Measurements from ENCODE around the gene TRANK1. TPM values are rescaled to one million over a fixed set of nuclear protein-coding genes. Genes with fewer than 3 reads are reported as not detected.
A peak's percentile ranks its signal among the peaks of the same experiment; 100 is the strongest.

The TRANK1 gene
- total RNA-seq: 10 to 100 TPM in 7 of 9 donors, 1 to 10 TPM in 2; 5.0 to 28.0 (median 17.8) TPM
- polyA plus RNA-seq: 1 to 10 TPM; 5.3 to 8.6 (median 6.6) TPM
- long read RNA-seq, donor 1: 0 reads
- long read RNA-seq, donor 2: 0 reads
- long read RNA-seq, donor 3: 0 reads
- long read RNA-seq, donor 4, partial matches to known transcripts: 1 of 1 reads
- long read RNA-seq, donor 4, other reads (novel, unspliced or antisense): 0 of 1 reads
- long read RNA-seq, donor 5, partial matches to known transcripts: 1 of 2 reads
- long read RNA-seq, donor 5, other reads (novel, unspliced or antisense): 1 of 2 reads
- long read RNA-seq, donor 6, partial matches to known transcripts: 6 of 9 reads
- long read RNA-seq, donor 6, other reads (novel, unspliced or antisense): 3 of 9 reads
- long read RNA-seq, donor 7: 0 reads
- long read RNA-seq, donor 8: 0 reads
- long read RNA-seq, donor 9: 0 reads
- long read RNA-seq, donor 10: 0 reads

DNA sequence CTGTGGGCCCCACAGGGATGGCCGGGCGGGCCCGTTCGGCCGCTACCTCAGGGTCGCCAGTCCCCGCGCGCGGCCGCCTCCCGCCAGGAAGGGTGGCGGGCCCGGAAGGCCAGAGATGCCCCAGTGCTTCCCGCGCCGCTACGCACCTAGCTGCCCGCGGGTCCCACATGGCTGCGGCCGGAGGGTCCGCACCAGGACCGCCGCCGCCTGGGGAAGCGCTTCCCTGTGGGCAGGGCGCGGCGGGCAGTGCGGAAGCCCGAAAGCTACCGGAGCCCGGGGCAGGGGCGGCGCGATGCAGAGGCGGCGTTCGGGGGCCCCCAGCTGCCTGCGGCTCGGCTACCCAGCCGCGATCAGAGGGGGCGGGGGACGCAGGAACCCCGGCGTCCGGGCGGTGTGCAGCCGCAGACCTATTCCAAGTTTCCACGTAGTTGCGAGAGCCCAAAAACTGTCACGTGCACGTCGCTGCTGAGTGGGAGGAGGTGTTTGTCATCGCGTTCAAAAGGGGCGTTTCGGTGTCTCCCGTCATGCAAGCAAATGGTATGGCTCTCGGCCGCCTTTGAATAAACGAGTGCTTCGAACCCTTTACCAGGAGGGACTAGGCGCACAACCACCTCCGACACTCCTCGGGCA is at the start of gene TRANK1:
Gene TRANK1, minus strand, starts transcription at position 414 of the 630 bp plus-strand sequence. Its CDS starts 245 bp downstream, at position 169.
- Histone ChIP-seq H3K4me3 (peak within 1 kb of the TSS; percentile 24 to 89 (median 58)), H3K36me3 (replicated peaks in 1 of 2) (no peaks in the 10 kb centered on the region), H3K9me3 (replicated peaks in 1 of 3) (peaks cover 0 to 5% (median 0%) of the 10 kb centered on the region in 3 donors), H3K27ac (peak within 1 kb of the TSS in 4 of 5 donors; percentile 32 to 81 (median 62)), H3K4me1 (replicated peaks in 1 of 2) (peaks cover 7 to 21% of the 10 kb centered on the region in 2 donors), H3K27me3 (no peaks in the 10 kb centered on the region)
- WGBS, 4 donors: 0 to 15% (median 2%) methylated on average over 8 to 68 of the region's 68 CpGs
- TF ChIP-seq, protein P1, sequence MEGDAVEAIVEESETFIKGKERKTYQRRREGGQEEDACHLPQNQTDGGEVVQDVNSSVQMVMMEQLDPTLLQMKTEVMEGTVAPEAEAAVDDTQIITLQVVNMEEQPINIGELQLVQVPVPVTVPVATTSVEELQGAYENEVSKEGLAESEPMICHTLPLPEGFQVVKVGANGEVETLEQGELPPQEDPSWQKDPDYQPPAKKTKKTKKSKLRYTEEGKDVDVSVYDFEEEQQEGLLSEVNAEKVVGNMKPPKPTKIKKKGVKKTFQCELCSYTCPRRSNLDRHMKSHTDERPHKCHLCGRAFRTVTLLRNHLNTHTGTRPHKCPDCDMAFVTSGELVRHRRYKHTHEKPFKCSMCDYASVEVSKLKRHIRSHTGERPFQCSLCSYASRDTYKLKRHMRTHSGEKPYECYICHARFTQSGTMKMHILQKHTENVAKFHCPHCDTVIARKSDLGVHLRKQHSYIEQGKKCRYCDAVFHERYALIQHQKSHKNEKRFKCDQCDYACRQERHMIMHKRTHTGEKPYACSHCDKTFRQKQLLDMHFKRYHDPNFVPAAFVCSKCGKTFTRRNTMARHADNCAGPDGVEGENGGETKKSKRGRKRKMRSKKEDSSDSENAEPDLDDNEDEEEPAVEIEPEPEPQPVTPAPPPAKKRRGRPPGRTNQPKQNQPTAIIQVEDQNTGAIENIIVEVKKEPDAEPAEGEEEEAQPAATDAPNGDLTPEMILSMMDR (IDR thresholded peaks at IDR 0.05): no peak
- peak in 1 of 2 donors; percentile 32 for TF ChIP-seq POLR2A (IDR thresholded peaks at IDR 0.05)
- DNase-seq: peak; percentile 42 to 83 (median 60)
- intact Hi-C loops (cut with DNase I): no loop called here

DNA sequence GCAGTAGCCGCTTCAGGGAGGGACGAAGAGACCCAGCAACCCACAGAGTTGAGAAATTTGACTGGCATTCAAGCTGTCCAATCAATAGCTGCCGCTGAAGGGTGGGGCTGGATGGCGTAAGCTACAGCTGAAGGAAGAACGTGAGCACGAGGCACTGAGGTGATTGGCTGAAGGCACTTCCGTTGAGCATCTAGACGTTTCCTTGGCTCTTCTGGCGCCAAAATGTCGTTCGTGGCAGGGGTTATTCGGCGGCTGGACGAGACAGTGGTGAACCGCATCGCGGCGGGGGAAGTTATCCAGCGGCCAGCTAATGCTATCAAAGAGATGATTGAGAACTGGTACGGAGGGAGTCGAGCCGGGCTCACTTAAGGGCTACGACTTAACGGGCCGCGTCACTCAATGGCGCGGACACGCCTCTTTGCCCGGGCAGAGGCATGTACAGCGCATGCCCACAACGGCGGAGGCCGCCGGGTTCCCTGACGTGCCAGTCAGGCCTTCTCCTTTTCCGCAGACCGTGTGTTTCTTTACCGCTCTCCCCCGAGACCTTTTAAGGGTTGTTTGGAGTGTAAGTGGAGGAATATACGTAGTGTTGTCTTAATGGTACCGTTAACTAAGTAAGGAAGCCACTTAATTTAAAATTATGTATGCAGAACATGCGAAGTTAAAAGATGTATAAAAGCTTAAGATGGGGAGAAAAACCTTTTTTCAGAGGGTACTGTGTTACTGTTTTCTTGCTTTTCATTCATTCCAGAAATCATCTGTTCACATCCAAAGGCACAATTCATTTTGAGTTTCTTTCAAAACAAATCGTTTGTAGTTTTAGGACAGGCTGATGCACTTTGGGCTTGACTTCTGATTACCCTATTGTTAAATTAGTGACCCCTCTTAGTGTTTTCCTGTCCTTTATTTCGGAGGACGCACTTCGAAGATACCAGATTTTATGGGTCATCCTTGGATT is 48.8 kb upstream of the TRANK1 start, which contains the start of gene MLH1:
Gene MLH1, plus strand, starts transcription at position 193 of the 958 bp plus-strand sequence. Its CDS starts 30 bp downstream, at position 223.
- Histone ChIP-seq H3K27ac (peak within 1 kb of the TSS; percentile 81 to 100 (median 99)), H3K4me1 (replicated peaks in 1 of 2) (peaks cover 23 to 44% of the 10 kb centered on the region in 2 donors), H3K4me3 (peak within 1 kb of the TSS in 3 of 4 donors; percentile 12 to 74 (median 64)), H3K36me3 (replicated peaks in 1 of 2) (peaks cover 0 to 30% of the 10 kb centered on the region in 2 donors), H3K27me3 (no peaks in the 10 kb centered on the region), H3K9me3 (replicated peaks in 1 of 3) (no peaks in the 10 kb centered on the region)
- TF ChIP-seq POLR2A (IDR thresholded peaks at IDR 0.05): peak; percentile 68 to 87
- TF ChIP-seq, protein P1 (IDR thresholded peaks at IDR 0.05): no peak
- 1 to 2% (median 2%) methylated on average over 19 to 47 of the region's 47 CpGs for WGBS, 4 donors
- peak; percentile 96 to 100 (median 100) for DNase-seq
- intact Hi-C loops (cut with DNase I): no loop called here

DNA sequence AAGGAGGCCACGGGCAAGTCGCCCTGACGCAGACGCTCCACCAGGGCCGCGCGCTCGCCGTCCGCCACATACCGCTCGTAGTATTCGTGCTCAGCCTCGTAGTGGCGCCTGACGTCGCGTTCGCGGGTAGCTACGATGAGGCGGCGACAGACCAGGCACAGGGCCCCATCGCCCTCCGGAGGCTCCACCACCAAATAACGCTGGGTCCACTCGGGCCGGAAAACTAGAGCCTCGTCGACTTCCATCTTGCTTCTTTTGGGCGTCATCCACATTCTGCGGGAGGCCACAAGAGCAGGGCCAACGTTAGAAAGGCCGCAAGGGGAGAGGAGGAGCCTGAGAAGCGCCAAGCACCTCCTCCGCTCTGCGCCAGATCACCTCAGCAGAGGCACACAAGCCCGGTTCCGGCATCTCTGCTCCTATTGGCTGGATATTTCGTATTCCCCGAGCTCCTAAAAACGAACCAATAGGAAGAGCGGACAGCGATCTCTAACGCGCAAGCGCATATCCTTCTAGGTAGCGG is 48.0 kb upstream of the TRANK1 start, which contains the start of gene EPM2AIP1:
Gene EPM2AIP1, minus strand, starts transcription at position 326 of the 520 bp plus-strand sequence. Its CDS starts 54 bp downstream, at position 272.
- H3K9me3 ChIP-seq (replicated peaks in 1 of 3): no peaks in the 10 kb centered on the region
- H3K27me3 ChIP-seq: no peaks in the 10 kb centered on the region
- H3K27ac ChIP-seq: peak within 1 kb of the TSS; percentile 81 to 100 (median 99)
- peak within 1 kb of the TSS in 3 of 4 donors; percentile 12 to 74 (median 64) for H3K4me3 ChIP-seq
- H3K36me3 ChIP-seq (replicated peaks in 1 of 2): peaks cover 0 to 23% of the 10 kb centered on the region in 2 donors
- DNase-seq: peak in 2 of 7 donors; percentile 99 to 100
- WGBS, 4 donors: 0 to 1% (median 1%) methylated on average over 18 to 48 of the region's 48 CpGs
- TF ChIP-seq, protein P1 (IDR thresholded peaks at IDR 0.05): peak in 5 of 6 experiments; percentile 19 to 48 (median 31)
- peak; percentile 92 to 98 for TF ChIP-seq POLR2A (IDR thresholded peaks at IDR 0.05)
- intact Hi-C loops (cut with DNase I): no loop called here
- H3K4me1 ChIP-seq (replicated peaks in 1 of 2): peaks cover 28 to 51% of the 10 kb centered on the region in 2 donors

All from adrenal gland (tissue), 19 donors.